HUES64 (cell line): ENCODE data around the gene CYP8B1.

Experiments used
- H3K27ac ChIP-seq: 2 replicates; pipeline ENCODE4 v1.7.0; 2013; ENCODE audit warnings: low read depth, low read length, inconsistent platforms
- H3K27me3 ChIP-seq: 2 replicates; pipeline ENCODE4 v1.6.1; 2013; ENCODE audit warnings: mild to moderate bottlenecking, low read length; ENCODE audit not compliant: insufficient read depth
- H3K36me3 ChIP-seq: 2 replicates; pipeline ENCODE4 v1.6.1; 2013; ENCODE audit warnings: mild to moderate bottlenecking, low read length; ENCODE audit not compliant: insufficient read depth
- H3K4me1 ChIP-seq: 2 replicates; pipeline ENCODE4 v1.6.1; 2013; ENCODE audit warnings: mild to moderate bottlenecking, low read length, moderate library complexity; ENCODE audit not compliant: insufficient read depth
- H3K4me3 ChIP-seq: 2 replicates; pipeline ENCODE4 v1.5.1; 2013; ENCODE audit warnings: mild to moderate bottlenecking, low read length, moderate library complexity
- H3K9ac ChIP-seq: 2 replicates; pipeline ENCODE4 v1.6.1; 2013; ENCODE audit warnings: mild to moderate bottlenecking, low read depth, low read length
- H3K9me3 ChIP-seq: 2 replicates; pipeline ENCODE4 v1.6.1; 2013; ENCODE audit warnings: low read depth, low read length; ENCODE audit not compliant: insufficient read depth
- WGBS: fragments of 150-250, 120-280 bp; methylation state at CpG from one replicate; pipeline ENCODE4 v1.1.7; 2013; ENCODE audit warnings: missing lambda C conversion rate; 5-methylcytosine and 5-hydroxymethylcytosine counted together

The CYP8B1 gene

GRCh38 chr3:42901073-42901415, 25.4 kb upstream of the CYP8B1 start:
- Histone ChIP-seq H3K9me3 (no peaks in the 10 kb centered on the region), H3K4me1 (0 out of 2 replicates have a peak, but pooled peaks cover under 1% of the 10 kb centered on the region), H3K27me3 (no peaks in the 10 kb centered on the region), H3K36me3 (no peaks in the 10 kb centered on the region), H3K27ac (no peak overlapping the region), H3K9ac (no peak overlapping the region), H3K4me3 (no peak overlapping the region)
- 90% methylated on average over 3 of the region's 3 CpGs for WGBS

- H3K4me3 ChIP-seq: no peak overlapping the region
- peaks cover 7% of the 10 kb centered on the region; the same call in 1 of the 2 replicates for H3K4me1 ChIP-seq
- H3K9ac ChIP-seq: no peak overlapping the region
- no peaks in the 10 kb centered on the region for H3K36me3 ChIP-seq
- WGBS: 93% methylated on average over 8 of the region's 8 CpGs
- no peak overlapping the region for H3K27ac ChIP-seq
- no peaks in the 10 kb centered on the region for H3K9me3 ChIP-seq
- H3K27me3 ChIP-seq: no peaks in the 10 kb centered on the region
These were observed 24.8 kb upstream of the CYP8B1 start for GRCh38 chr3:42900226-42901072.

- Histone ChIP-seq H3K27me3 (no peaks in the 10 kb centered on the region), H3K9ac (no peak overlapping the region), H3K4me1 (peaks cover 10% of the 10 kb centered on the region; the same call in 1 of the 2 replicates), H3K27ac (no peak overlapping the region), H3K9me3 (no peaks in the 10 kb centered on the region), H3K36me3 (no peaks in the 10 kb centered on the region), H3K4me3 (no peak overlapping the region)
These were observed 23.4 kb upstream of the CYP8B1 start for GRCh38 chr3:42898896-42899675.

- H3K9ac ChIP-seq: no peak overlapping the region
- H3K4me3 ChIP-seq: no peak overlapping the region
- H3K36me3 ChIP-seq: no peaks in the 10 kb centered on the region
- H3K9me3 ChIP-seq: no peaks in the 10 kb centered on the region
- no peaks in the 10 kb centered on the region for H3K27me3 ChIP-seq
- H3K4me1 ChIP-seq: peaks cover 25% of the 10 kb centered on the region
- no peak overlapping the region for H3K27ac ChIP-seq
These were observed 19.8 kb upstream of the CYP8B1 start for GRCh38 chr3:42895580-42895868.

DNA sequence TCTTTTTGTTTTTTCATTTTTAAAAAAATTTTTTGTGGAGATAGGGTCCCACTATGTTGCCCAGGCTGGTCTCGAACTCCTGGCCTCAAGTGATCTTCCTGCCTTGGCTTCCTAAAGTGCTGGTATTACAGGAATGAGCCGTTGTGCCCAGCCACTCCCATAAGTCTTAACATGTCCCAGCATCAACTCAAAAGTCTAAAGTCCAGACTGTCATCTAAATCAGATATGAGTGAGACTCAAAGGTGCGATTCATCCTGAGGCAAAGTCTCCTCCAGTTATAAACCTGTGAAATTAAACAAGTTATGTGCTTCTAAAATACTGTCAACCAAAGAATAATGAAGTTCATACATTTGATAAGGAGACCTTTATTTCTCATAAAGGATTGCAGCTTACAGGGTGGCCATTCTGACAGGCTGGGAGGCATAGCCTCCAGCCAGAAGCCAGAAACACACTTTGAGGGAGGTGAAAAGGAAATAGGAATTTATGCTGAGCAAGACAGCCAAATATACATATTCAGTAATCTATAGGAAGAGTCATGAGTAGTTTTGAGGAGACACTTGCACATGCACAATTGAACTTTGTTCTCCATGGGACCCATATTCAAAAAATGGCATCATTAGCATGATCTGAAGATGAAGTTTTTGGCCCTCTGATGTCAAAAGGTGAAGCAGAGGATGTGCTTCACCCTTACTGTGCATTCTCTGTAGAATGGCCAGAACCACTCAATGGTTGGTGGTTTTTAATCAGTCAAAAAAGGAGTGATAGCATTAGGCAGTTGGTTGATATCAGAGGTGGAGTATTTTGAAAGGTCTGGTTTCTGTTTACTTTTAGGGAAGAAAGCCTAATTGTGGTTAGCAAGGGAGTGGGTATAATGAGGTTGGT, 19.3 kb upstream of the CYP8B1 start:
- Histone ChIP-seq H3K36me3 (no peaks in the 10 kb centered on the region), H3K9ac (no peak overlapping the region), H3K27ac (no peak overlapping the region), H3K27me3 (no peaks in the 10 kb centered on the region), H3K9me3 (no peaks in the 10 kb centered on the region), H3K4me3 (no peak overlapping the region), H3K4me1 (peaks cover 31% of the 10 kb centered on the region)
- 86% methylated on average over 3 of the region's 3 CpGs for WGBS

DNA sequence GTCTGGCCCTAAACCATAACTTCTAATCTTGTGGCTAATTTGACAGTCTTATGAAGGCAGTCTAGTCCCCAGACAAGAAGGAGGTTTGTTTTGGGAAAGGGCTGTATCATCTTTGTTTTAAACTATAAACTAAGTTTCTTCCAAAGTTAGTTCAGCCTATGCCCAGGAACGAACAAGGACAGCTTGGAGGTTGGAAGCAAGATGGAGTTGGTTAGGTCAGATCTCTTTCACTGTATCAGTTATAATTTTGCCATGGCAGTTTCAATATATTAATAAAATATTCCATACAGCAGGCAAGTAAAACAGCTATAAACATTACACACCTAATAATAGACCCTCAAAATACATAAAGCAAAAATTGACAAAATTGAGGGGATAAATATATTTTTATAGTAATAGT, 17.1 kb upstream of the CYP8B1 start:
- Histone ChIP-seq H3K27ac (no peak overlapping the region), H3K9me3 (no peaks in the 10 kb centered on the region), H3K36me3 (no peaks in the 10 kb centered on the region), H3K4me3 (no peak overlapping the region), H3K4me1 (peaks cover 31% of the 10 kb centered on the region), H3K27me3 (no peaks in the 10 kb centered on the region), H3K9ac (no peak overlapping the region)
- WGBS: no CpG with 5 or more reads among the region's 1 CpG

DNA sequence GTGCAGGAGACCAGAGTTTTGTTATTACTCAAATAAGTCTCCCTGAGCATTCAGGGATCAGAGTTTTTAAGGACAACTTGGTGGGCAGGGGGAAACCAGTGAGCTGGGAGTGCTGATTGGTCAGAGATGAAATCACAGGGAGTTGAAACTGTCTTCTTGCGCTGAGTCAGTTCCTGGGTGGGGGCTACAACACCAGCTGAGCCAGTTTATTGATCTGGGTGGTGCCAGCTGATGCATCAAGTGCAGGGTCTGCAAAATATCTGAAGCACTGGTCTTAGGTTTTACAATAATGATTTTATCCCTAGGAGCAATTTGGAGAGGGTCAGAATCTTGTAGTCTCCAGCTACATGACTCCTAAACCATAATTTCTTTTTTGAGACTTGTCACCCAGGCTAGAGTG, 16.5 kb upstream of the CYP8B1 start:
- WGBS: 86% methylated on average over 1 of the region's 1 CpG
- Histone ChIP-seq H3K27me3 (no peaks in the 10 kb centered on the region), H3K9ac (no peak overlapping the region), H3K27ac (peak overlapping the region; percentile 85; the same call in 1 of the 2 replicates), H3K4me3 (no peak overlapping the region), H3K9me3 (no peaks in the 10 kb centered on the region), H3K4me1 (peaks cover 31% of the 10 kb centered on the region), H3K36me3 (no peaks in the 10 kb centered on the region)

DNA sequence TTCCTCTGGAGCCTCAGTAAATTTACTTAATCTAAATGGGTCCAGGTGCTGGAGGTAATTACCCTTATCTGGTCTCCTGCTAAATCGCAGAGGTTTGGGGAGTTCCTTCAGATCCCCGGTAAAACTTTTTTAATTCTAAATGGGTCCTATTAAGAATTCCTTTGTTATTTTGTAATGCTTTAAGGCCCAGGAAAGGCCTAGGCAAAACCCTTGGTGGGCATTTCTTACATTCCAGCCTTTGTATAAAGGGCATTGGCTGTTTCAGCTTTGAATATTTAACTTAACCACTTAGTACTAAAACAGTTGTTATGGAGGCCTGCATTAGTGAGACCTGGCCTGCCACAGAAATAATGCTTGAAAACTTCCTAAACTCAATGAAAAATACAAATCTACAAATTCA, 15.4 kb upstream of the CYP8B1 start:
- Histone ChIP-seq H3K36me3 (no peaks in the 10 kb centered on the region), H3K9me3 (no peaks in the 10 kb centered on the region), H3K4me3 (no peak overlapping the region), H3K9ac (peak overlapping the region; percentile 45), H3K4me1 (peaks cover 37% of the 10 kb centered on the region), H3K27me3 (no peaks in the 10 kb centered on the region), H3K27ac (peak overlapping the region; percentile 85)
- WGBS: 21% methylated on average over 2 of the region's 2 CpGs

- 86% methylated on average over 3 of the region's 3 CpGs for WGBS
- Histone ChIP-seq H3K4me3 (no peak overlapping the region), H3K4me1 (peaks cover 30% of the 10 kb centered on the region), H3K9ac (no peak overlapping the region), H3K36me3 (no peaks in the 10 kb centered on the region), H3K27ac (no peak overlapping the region), H3K9me3 (no peaks in the 10 kb centered on the region), H3K27me3 (no peaks in the 10 kb centered on the region)
These were observed 11.4 kb upstream of the CYP8B1 start for GRCh38 chr3:42887084-42887483.

DNA sequence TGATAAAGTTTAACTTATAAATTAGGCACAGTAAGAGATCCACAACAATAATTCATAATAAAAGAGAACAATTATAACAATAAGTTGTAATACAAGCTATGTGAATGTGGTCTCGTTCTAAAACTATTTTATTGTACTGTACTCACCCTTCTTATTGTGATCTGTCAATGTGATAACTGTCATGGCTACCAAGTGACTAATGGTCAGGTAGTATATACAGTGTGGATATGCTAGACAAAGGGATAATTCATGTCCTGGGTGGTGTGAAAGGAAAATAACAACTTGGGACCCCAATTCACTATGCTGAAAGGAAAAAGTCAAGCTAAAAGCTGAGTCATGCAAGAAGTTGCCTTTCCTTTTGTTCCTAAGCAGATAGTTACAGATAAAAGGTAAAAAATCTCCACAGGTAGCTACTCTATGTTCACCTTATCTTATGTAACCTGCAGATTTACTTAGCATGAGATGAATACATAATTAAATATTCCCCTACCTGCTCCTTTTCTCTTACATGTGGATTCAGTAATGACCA, 10.7 kb upstream of the CYP8B1 start:
- H3K27me3 ChIP-seq: no peaks in the 10 kb centered on the region
- no peaks in the 10 kb centered on the region for H3K36me3 ChIP-seq
- WGBS: 100% methylated on average over 1 of the region's 1 CpG
- H3K9ac ChIP-seq: no peak overlapping the region
- no peak overlapping the region for H3K27ac ChIP-seq
- no peaks in the 10 kb centered on the region for H3K9me3 ChIP-seq
- no peak overlapping the region for H3K4me3 ChIP-seq
- H3K4me1 ChIP-seq: peaks cover 27% of the 10 kb centered on the region

GRCh38 chr3:42884324-42884723, 8.6 kb upstream of the CYP8B1 start:
- no peak overlapping the region; the same call in 1 of the 2 replicates for H3K27ac ChIP-seq
- no peak overlapping the region for H3K9ac ChIP-seq
- H3K27me3 ChIP-seq: no peaks in the 10 kb centered on the region
- WGBS: 77% methylated on average over 2 of the region's 2 CpGs
- no peaks in the 10 kb centered on the region for H3K36me3 ChIP-seq
- H3K9me3 ChIP-seq: no peaks in the 10 kb centered on the region
- H3K4me1 ChIP-seq: peaks cover 19% of the 10 kb centered on the region
- no peak overlapping the region for H3K4me3 ChIP-seq
